Neuronal stem cell (in vitro differentiated cells): ENCODE data around the gene RTP4. TPM values are rescaled to one million over a fixed set of nuclear protein-coding genes. Genes with fewer than 3 reads are reported as not detected.

Experiments used
- DNase-seq: peaks from one replicate; pipeline ENCODE4 v3.0.0-alpha.2; 2013; ENCODE audit warnings: low spot score
- H2AFZ ChIP-seq: one replicate; pipeline ENCODE4 v1.6.1; 2013; ENCODE audit warnings: mild to moderate bottlenecking, low read length, inconsistent platforms
- H2AK5ac ChIP-seq: 2 replicates; pipeline ENCODE4 v1.6.1; 2013; ENCODE audit warnings: low read depth, mild to moderate bottlenecking, inconsistent platforms, low read length, moderate library complexity, mixed read lengths
- H2BK120ac ChIP-seq: 2 replicates; pipeline ENCODE4 v1.6.1; 2013; ENCODE audit warnings: low read depth, mild to moderate bottlenecking, inconsistent platforms, low read length, moderate library complexity, mixed read lengths
- H2BK12ac ChIP-seq: one replicate; pipeline ENCODE4 v1.6.1; 2013; ENCODE audit warnings: low read length, inconsistent platforms
- H2BK15ac ChIP-seq: 2 replicates; pipeline ENCODE4 v1.6.1; 2013; ENCODE audit warnings: mild to moderate bottlenecking, low read length, inconsistent platforms, mixed read lengths
- H2BK5ac ChIP-seq: one replicate; pipeline ENCODE4 v1.6.1; 2013; ENCODE audit warnings: inconsistent platforms, mild to moderate bottlenecking, low read length, moderate library complexity
- H3K14ac ChIP-seq: one replicate; pipeline ENCODE4 v1.6.1; 2013; ENCODE audit warnings: low read length, inconsistent platforms
- H3K18ac ChIP-seq: 2 replicates; pipeline ENCODE4 v1.6.1; 2013; ENCODE audit warnings: low read length, inconsistent platforms
- H3K23ac ChIP-seq: 2 replicates; pipeline ENCODE4 v1.6.1; 2013; ENCODE audit warnings: low read depth, mild to moderate bottlenecking, mixed read lengths, low read length, inconsistent platforms; ENCODE audit not compliant: poor library complexity
- H3K27ac ChIP-seq: replicated peaks from 3 replicates; pipeline ENCODE4 v1.5.1; 2013; ENCODE audit warnings: low read length, inconsistent platforms
- H3K27me3 ChIP-seq, 3 experiments: 2 replicates each; pipeline ENCODE4 v1.6.1; 2013; ENCODE audit warnings: low read length in 3 of 3, mild to moderate bottlenecking in 2 of 3, inconsistent platforms in 1 of 3, low read depth in 1 of 3, mixed read lengths in 1 of 3, moderate library complexity in 1 of 3; ENCODE audit not compliant: control insufficient read depth in 3 of 3, insufficient read depth in 3 of 3
- H3K36me3 ChIP-seq, 2 donors: replicated peaks in 1 of 2; 2 replicates each; pipeline ENCODE4 v1.6.1; 2013; ENCODE audit warnings: low read length in 2 of 2; ENCODE audit not compliant: control insufficient read depth in 2 of 2, insufficient read depth in 2 of 2
- H3K4ac ChIP-seq: 2 replicates; pipeline ENCODE4 v1.6.1; 2013; ENCODE audit warnings: inconsistent platforms, mild to moderate bottlenecking, low read length, moderate library complexity
- H3K4me1 ChIP-seq, 2 donors: 1 replicate in 1 of 2; 2 replicates in 1 of 2; pipeline ENCODE4 v1.6.1; 2013; ENCODE audit warnings: low read length in 2 of 2, low read depth in 1 of 2; ENCODE audit not compliant: control insufficient read depth in 2 of 2, insufficient read depth in 1 of 2
- H3K4me2 ChIP-seq: one replicate; pipeline ENCODE4 v1.6.1; 2013; ENCODE audit warnings: mild to moderate bottlenecking, low read length, inconsistent platforms; ENCODE audit not compliant: insufficient read depth, poor library complexity, severe bottlenecking
- H3K4me3 ChIP-seq, 2 donors: 2 replicates each; pipeline ENCODE4 v1.5.1; 2013; ENCODE audit warnings: low read length in 2 of 2, mild to moderate bottlenecking in 2 of 2, inconsistent platforms in 1 of 2, moderate library complexity in 1 of 2
- H3K79me1 ChIP-seq: one replicate; pipeline ENCODE4 v1.6.1; 2013; ENCODE audit warnings: low read depth, mild to moderate bottlenecking, inconsistent platforms, low read length, moderate library complexity
- H3K9ac ChIP-seq: one replicate; pipeline ENCODE4 v1.6.1; 2013; ENCODE audit warnings: mild to moderate bottlenecking, low read depth, low read length, inconsistent platforms; ENCODE audit not compliant: poor library complexity
- H3K9me3 ChIP-seq, 2 donors: replicated peaks in 1 of 2; 2 replicates each; pipeline versions ENCODE3 to v1.6.1; 2013; ENCODE audit warnings: low read length in 2 of 2, mild to moderate bottlenecking in 2 of 2, inconsistent platforms in 1 of 2, low read depth in 1 of 2, mixed read lengths in 1 of 2, moderate library complexity in 1 of 2; ENCODE audit not compliant: control insufficient read depth in 2 of 2, insufficient read depth in 1 of 2
- H4K8ac ChIP-seq: one replicate; pipeline ENCODE4 v1.6.1; 2013; ENCODE audit warnings: low read depth, mild to moderate bottlenecking, inconsistent platforms, low read length, moderate library complexity
- H4K91ac ChIP-seq: one replicate; pipeline ENCODE4 v1.6.1; 2013; ENCODE audit warnings: low read length, low read depth, mild to moderate bottlenecking, inconsistent platforms; ENCODE audit not compliant: poor library complexity
- WGBS, 2 donors: extraction: QIAGEN DNeasy Blood & Tissue Kit; methylation state at CpG; one replicate each; pipeline ENCODE4 v1.1.7; 2013; ENCODE audit warnings: missing lambda C conversion rate in 2 of 2, mixed read lengths in 1 of 2; ENCODE audit not compliant: insufficient read length in 2 of 2, insufficient replicate concordance in 1 of 2; ENCODE audit errors: extremely low coverage in 2 of 2; 5-methylcytosine and 5-hydroxymethylcytosine counted together
- polyA plus RNA-seq, 2 experiments: library from polyadenylated mRNA; stranded (reverse); fragments of 200-250 nt; gene quantifications; one replicate each; pipeline ENCODE4 v1.2.3, GENCODE V29; 2013

RTP4 gene, protein sequence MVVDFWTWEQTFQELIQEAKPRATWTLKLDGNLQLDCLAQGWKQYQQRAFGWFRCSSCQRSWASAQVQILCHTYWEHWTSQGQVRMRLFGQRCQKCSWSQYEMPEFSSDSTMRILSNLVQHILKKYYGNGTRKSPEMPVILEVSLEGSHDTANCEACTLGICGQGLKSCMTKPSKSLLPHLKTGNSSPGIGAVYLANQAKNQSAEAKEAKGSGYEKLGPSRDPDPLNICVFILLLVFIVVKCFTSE
- polyA plus RNA-seq (2013, experiment 1 of 2), result not detected
- polyA plus RNA-seq (2013, experiment 2 of 2), result not detected

DNA sequence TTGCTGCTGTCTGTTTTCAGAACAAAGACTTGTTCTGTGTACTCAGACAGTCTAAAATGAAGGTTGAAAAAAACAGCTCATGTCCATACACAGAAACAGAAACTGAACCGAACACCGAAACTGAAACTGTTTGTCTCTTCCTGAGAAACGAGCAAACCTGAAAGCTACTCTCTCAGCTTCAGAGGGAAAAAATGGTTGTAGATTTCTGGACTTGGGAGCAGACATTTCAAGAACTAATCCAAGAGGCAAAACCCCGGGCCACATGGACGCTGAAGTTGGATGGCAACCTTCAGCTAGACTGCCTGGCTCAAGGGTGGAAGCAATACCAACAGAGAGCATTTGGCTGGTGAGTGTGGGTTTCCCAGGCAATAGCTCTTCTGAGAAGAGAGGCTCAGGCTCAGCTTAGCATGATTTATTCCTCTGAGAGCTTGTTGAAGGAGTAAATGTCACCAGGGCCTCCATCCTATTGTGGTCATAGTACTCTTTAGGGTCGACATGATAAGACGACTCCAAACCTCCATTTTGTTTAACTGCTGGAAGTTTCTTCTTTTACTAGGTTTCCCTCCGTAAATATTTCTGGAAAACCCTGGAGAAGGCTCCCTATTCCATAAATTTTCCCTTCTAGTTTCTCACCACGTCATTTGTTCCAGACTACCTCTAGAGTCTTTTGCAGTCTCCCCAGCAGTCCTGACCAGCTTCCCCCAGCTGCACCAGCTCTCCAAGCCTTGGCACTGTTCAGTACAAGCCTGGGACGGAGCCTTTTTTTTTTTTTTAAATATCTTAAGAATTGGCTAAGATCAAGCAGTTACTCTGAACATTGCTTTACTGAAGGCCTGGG lies at the start of gene RTP4:
Gene RTP4, plus strand, starts transcription at position 135 of the 838 bp plus-strand sequence. Its CDS starts 57 bp downstream, at position 192.
- no peak for DNase-seq
- no peak within 1 kb of the TSS for H2BK15ac ChIP-seq
- H3K36me3 ChIP-seq, result no peaks in the 10 kb centered on the region
- H2AFZ ChIP-seq, result no peak within 1 kb of the TSS
- H4K91ac ChIP-seq, result no peak within 1 kb of the TSS
- no peak within 1 kb of the TSS for H3K4me2 ChIP-seq
- peak within 1 kb of the TSS; percentile 25 for H3K18ac ChIP-seq
- no peak within 1 kb of the TSS for H4K8ac ChIP-seq
- no peaks in the 10 kb centered on the region for H3K27me3 ChIP-seq
- H3K4me3 ChIP-seq, result no peak within 1 kb of the TSS
- no peak within 1 kb of the TSS for H3K9ac ChIP-seq
- H3K79me1 ChIP-seq, result no peaks in the 10 kb centered on the region
- H2BK120ac ChIP-seq, result no peak within 1 kb of the TSS
- peak within 1 kb of the TSS; percentile 31 for H3K23ac ChIP-seq
- H3K14ac ChIP-seq, result no peak within 1 kb of the TSS
- H2AK5ac ChIP-seq, result no peak within 1 kb of the TSS
- H3K4ac ChIP-seq, result no peak within 1 kb of the TSS
- H3K4me1 ChIP-seq, result no peaks in the 10 kb centered on the region
- no peak within 1 kb of the TSS for H3K27ac ChIP-seq
- no peak within 1 kb of the TSS for H2BK5ac ChIP-seq
- no peak within 1 kb of the TSS for H2BK12ac ChIP-seq
- H3K9me3 ChIP-seq, result no peaks in the 10 kb centered on the region
- no CpG with 5 or more reads among the region's 10 CpGs for WGBS, 2 donors

DNA sequence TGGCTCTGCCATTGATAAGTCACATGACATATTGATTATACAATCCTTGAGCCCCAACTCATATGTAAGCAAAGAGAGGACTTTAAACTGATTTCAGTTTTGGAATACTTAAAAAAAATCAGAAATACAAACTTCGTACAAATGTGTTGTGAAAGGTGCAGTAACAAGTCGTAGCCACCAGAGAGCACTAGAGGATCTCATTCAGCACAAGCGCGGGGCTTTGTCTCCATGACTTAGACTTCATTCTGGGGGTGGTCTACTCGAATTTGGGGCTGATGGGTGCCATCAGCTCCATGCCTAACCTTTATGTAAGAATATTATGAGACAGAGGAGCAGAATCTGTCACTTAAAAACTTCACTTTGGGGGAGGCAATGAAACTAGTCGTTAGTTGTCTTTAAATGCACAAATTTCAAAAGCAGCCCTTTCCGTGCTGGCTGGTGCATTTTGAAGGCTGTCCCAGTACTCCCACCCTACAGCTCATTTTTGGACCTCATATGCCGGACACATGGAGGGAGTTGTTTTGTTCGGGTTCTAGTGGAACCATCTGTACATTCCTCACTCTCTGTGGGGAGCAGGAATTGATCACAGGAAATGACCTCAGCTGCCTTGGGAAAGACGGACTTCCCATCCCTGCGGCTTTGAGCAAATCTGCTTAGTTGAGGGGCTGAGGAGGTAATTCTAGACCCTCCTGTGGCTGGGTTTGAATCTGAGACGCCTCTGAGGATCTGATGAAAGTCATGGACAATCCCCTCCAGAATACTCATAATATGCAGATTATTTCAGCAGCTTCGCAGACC lies 49.2 kb upstream of the RTP4 start:
- WGBS, 2 donors, result no CpG with 5 or more reads among the region's 13 CpGs
- no peak overlapping the region for H3K18ac ChIP-seq
- no peaks in the 10 kb centered on the region for H3K27me3 ChIP-seq
- no peak overlapping the region for H3K9ac ChIP-seq
- H3K27ac ChIP-seq, result no peak overlapping the region
- H2AK5ac ChIP-seq, result no peak overlapping the region
- no peak overlapping the region for H2BK12ac ChIP-seq
- peak; percentile 59 for DNase-seq
- no peak overlapping the region for H3K4me3 ChIP-seq
- H3K4ac ChIP-seq, result no peak overlapping the region
- peaks cover 0 to 2% of the 10 kb centered on the region in 2 donors for H3K4me1 ChIP-seq
- no peak overlapping the region for H4K8ac ChIP-seq
- no peaks in the 10 kb centered on the region for H3K9me3 ChIP-seq
- no peak overlapping the region for H2BK15ac ChIP-seq
- no peaks in the 10 kb centered on the region for H3K79me1 ChIP-seq
- no peak overlapping the region for H2BK120ac ChIP-seq
- H3K4me2 ChIP-seq, result no peak overlapping the region
- no peak overlapping the region for H3K23ac ChIP-seq
- H3K14ac ChIP-seq, result no peak overlapping the region
- H3K36me3 ChIP-seq, result no peaks in the 10 kb centered on the region
- no peak overlapping the region for H2BK5ac ChIP-seq
- no peak overlapping the region for H4K91ac ChIP-seq
- H2AFZ ChIP-seq, result peak overlapping the region; percentile 68

DNA sequence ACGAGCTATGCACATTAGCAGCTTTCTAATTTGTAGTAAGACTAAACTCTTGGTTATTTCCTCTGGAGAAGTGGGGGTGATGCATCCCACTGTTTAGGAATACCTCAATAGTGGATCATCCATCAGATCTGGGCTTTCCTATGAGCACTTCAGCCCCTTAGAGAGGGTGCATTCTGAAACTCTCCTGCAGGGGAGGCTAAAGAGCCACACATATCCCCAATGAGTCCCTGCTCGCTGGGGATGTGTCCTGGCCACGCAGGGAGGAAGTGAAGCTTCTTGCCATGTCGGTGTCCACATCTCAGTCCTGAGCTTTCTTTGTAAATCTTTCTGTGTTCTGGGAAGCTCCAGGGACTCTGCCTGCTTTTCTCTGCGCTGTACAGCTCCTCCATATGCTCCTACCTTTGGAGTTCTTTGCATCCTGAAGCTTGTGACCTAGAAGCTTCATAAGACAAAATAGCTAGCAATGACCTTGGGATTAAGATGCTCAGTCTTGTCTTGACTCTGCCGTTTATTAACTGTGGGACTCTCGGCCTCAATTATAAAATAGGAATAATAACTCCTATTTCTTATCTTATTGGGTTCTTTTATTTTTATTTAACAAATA lies 48.4 kb upstream of the RTP4 start:
- H3K27ac ChIP-seq, result no peak overlapping the region
- H3K23ac ChIP-seq, result no peak overlapping the region
- no CpG with 5 or more reads among the region's 7 CpGs for WGBS, 2 donors
- no peak overlapping the region for H3K18ac ChIP-seq
- no peak overlapping the region for H2BK12ac ChIP-seq
- H3K4ac ChIP-seq, result no peak overlapping the region
- no peak overlapping the region for H4K8ac ChIP-seq
- DNase-seq, result peak; percentile 75
- H3K4me1 ChIP-seq, result peaks cover 0 to 2% of the 10 kb centered on the region in 2 donors
- no peak overlapping the region for H2BK5ac ChIP-seq
- H2AK5ac ChIP-seq, result no peak overlapping the region
- H2BK15ac ChIP-seq, result no peak overlapping the region
- H3K36me3 ChIP-seq, result no peaks in the 10 kb centered on the region
- H3K9me3 ChIP-seq, result no peaks in the 10 kb centered on the region
- H3K27me3 ChIP-seq, result no peaks in the 10 kb centered on the region
- no peak overlapping the region for H3K9ac ChIP-seq
- no peak overlapping the region for H2BK120ac ChIP-seq
- no peak overlapping the region for H3K4me3 ChIP-seq
- no peak overlapping the region for H2AFZ ChIP-seq
- H3K4me2 ChIP-seq, result no peak overlapping the region
- no peak overlapping the region for H3K14ac ChIP-seq
- H3K79me1 ChIP-seq, result no peaks in the 10 kb centered on the region
- H4K91ac ChIP-seq, result no peak overlapping the region
